ENCODE measurements around the gene COQ5.
"Not testable (repeated sequence)": the region's sequence is repeated elsewhere in the genome, so short reads cannot be mapped to it uniquely, and the experiment has no call there.

Gene COQ5

DNA sequence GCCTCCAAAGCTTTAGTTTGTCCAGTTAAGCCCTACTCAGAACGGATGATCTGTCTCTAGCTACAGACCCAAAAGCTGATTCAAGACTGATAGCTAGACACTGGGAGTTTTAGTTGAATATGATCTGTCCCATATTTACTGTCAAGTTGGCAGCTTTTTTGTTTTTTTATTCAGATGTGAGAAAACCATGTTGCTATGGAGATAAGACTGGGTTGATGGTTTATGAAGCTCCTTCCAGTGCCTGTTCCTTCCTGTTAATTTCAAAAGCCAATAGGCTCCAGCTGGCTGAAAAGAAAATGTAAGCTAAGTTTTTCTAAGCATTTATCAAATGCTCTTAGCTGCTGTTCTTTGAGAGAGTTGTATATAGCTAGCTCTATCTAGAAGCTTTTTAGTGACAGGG, 28.4 kb downstream of the COQ5 start:
- Mint-ChIP-seq H3K4me1 (ENCODE audit: low read depth) (peaks cover 23% of the 10 kb centered on the region), H3K27ac (peak overlapping the region; percentile 2), H3K9me3 (no peaks in the 10 kb centered on the region), H3K36me3 (ENCODE audit: low read depth) (peaks cover 45% of the 10 kb centered on the region), H3K27me3 (ENCODE audit: low read depth) (no peaks in the 10 kb centered on the region), H3K4me3 (no peak overlapping the region)
- no peak for DNase-seq (ENCODE audit: low spot score)

DNA sequence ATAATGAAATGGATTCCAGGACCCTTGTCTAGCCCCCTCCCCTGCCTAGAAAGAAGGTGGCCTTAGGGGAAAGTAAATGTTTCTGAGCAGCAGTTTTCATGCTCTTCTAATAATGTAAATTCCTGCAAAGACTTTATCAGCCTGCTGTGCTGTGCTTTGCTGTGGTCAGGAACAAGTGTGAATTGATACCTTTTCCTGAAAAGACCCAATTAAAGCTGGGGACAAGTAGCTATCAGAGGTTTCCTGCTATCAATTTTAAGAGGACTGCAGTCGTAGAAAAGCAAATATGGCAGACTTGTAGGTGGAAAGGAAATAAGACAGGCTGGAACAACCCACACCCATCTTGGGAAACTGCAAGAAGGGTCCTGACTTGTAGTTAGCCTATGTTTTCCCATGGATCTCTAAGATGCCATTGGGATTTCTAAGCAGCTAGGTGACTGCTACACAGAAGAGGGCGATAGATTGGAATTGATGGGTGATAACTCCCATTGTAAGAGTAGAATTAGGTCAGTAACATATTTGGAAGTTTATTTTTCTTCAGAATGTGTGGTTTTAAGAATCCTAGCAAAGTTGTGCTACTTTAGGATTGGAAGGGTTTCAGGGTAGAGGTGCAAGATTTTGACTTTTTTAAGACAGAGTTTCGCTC, 30.0 kb downstream of the COQ5 start:
- no peak overlapping the region for H3K27ac Mint-ChIP-seq
- H3K4me3 Mint-ChIP-seq = peak overlapping the region; percentile 89
- H3K4me1 Mint-ChIP-seq (ENCODE audit: low read depth) = peaks cover 34% of the 10 kb centered on the region
- H3K36me3 Mint-ChIP-seq (ENCODE audit: low read depth) = peaks cover 41% of the 10 kb centered on the region
- no peaks in the 10 kb centered on the region for H3K9me3 Mint-ChIP-seq
- H3K27me3 Mint-ChIP-seq (ENCODE audit: low read depth) = no peaks in the 10 kb centered on the region
- DNase-seq (ENCODE audit: low spot score) = no peak

DNA sequence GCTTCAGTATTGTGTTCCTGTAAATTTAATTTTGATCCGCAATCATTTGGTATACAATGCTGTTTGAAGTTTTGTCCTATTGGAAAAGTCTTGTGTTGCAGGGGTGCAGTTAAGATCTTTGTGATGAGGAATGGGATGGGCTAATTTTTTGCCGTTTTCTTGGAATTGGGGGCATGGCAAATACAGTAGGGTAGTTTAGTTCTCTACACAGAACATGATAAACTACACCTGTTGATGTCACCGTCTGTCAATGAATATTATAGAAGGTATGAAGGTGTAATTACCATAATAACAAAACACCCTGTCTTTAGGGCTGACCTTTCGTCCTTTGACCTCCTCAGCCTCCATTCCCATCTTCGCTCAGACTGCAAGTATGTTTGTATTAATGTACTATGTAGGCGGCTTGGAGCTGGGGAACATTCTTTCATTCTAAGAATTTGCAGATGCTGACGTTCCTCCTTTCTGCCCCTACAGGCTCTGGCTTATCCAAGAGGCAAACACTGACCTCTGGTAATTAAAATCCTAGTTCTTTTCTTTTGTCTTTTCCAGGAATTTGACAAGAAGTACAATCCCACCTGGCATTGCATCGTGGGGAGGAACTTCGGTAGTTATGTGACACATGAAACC, 31.3 kb downstream of the COQ5 start:
- H3K27me3 Mint-ChIP-seq (ENCODE audit: low read depth) = no peaks in the 10 kb centered on the region
- H3K4me3 Mint-ChIP-seq = peak overlapping the region; percentile 89
- peaks cover 34% of the 10 kb centered on the region for H3K4me1 Mint-ChIP-seq (ENCODE audit: low read depth)
- no peaks in the 10 kb centered on the region for H3K9me3 Mint-ChIP-seq
- no peak for DNase-seq (ENCODE audit: low spot score)
- H3K27ac Mint-ChIP-seq = peak overlapping the region; percentile 38
- peaks cover 32% of the 10 kb centered on the region for H3K36me3 Mint-ChIP-seq (ENCODE audit: low read depth)

DNA sequence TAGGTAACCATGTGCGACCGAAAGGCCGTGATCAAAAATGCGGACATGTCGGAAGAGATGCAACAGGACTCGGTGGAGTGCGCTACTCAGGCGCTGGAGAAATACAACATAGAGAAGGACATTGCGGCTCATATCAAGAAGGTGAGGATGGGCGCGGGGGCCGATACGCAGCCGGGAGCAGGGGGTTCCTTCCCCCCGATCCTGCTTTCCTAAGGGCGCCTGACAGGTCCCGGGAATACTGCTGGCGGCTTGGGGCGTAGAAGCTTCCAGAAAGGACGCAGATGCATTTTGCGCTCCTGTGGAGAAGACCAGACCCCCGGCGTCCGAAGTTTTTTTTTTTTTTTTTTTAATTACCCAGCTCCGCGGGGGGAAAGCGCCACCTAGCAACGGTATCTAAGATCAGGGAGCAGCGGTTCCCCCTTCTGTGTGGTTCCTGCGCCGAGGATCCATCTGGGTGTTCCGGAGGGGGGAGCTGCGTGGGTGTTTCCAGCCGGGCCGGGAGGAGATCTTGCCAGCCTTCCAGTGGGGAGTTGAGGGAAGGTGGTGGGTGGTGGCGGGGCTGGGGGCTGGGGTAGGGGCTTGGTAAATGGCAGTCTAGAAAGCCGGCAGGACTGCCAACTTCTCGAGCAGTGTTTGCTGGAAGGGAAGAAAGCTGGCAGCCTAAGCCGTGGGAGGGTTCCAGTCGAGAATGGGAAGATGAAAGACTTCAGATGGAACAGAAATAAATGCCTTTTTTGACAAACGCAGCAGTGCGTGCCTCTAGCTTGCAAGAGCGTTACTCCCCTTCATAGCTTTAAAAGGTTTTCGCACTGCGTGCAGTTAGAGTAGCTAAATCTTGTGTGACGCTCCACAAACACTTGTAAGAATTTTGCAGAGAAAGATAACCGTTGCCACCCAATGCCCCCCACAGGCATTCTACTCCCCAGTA, 32.3 kb downstream of the COQ5 start:
- Mint-ChIP-seq H3K9me3 (no peaks in the 10 kb centered on the region), H3K27me3 (ENCODE audit: low read depth) (no peaks in the 10 kb centered on the region)

DNA sequence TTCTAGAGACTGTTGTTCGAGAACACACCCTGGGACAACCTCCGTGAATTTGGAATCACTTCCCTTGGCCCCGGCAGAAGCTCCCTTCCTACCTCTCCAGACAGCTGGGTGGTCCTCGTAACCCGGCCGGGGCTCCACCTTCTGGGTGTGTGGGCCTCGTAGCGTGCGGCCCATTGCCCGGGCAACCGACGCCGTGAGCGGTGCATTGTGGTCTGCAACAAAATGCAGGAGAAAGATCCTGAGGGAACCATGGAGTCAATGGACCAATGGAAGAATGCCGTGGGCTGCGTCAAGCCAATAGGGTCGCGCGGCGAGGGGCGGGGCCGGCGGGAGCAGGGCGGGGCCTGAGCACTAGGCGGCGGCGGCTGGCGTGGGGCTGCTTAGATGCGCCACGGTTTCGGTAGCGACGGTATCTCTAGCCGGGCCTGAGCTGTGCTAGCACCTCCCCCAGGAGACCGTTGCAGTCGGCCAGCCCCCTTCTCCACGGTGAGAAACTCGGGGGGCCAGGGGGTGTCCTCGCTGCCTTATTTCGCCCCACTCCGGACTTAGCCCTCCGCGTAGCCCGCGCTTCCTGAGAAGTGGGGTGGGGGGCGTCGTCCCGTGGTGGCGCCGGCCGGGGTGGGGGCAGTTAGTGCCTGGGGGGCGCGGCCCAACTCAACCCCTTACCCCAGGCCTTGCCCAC, 33.1 kb downstream of the COQ5 start, which contains the start of gene DYNLL1:
Gene DYNLL1 (plus strand): TSS at position 383 of the 682 bp plus-strand sequence. CDS start 309 bp downstream, outside the sequence.
- Mint-ChIP-seq H3K4me3 (peak within 1 kb of the TSS; percentile 89), H3K9me3 (no peaks in the 10 kb centered on the region), H3K27ac (peak within 1 kb of the TSS; percentile 86), H3K4me1 (ENCODE audit: low read depth) (peaks cover 34% of the 10 kb centered on the region), H3K36me3 (ENCODE audit: low read depth) (peaks cover 29% of the 10 kb centered on the region), H3K27me3 (ENCODE audit: low read depth) (no peaks in the 10 kb centered on the region)
- peak; percentile 97 for DNase-seq (ENCODE audit: low spot score)

More for the DNA sequence above, 32.3 kb downstream of the COQ5 start:
- Mint-ChIP-seq H3K36me3 (ENCODE audit: low read depth) (peaks cover 29% of the 10 kb centered on the region), H3K4me3 (peak overlapping the region; percentile 89), H3K27ac (peak overlapping the region; percentile 75), H3K4me1 (ENCODE audit: low read depth) (peaks cover 34% of the 10 kb centered on the region)
- peak; percentile 39 for DNase-seq (ENCODE audit: low spot score)

DNA sequence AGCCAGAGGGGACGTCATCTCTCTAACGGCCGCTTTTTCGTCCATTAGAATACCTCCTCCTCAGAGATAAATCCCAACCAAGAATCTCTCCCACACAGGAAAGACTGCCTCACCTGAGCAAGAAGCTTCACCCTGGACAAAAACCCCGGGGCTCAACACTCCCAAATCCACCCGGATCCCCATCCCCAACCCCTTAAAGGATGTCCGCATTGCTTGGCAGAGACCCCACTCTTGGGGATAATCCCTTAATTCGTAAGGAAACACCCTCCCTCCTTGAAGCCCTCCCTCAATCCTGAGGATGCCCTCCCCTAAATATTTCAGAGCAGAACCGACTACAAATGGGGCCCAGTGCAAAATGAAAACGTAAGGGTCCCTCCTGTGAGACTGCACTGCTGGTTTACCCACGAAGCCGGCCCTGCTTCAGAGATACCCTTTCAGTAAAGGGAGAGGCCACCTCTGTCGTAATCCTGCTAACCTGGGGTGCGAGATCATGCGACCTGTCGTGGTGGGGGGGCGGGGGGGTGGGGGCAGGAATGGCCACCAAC, 33.7 kb downstream of the COQ5 start:
- Mint-ChIP-seq H3K27me3 (ENCODE audit: low read depth) (no peaks in the 10 kb centered on the region), H3K36me3 (ENCODE audit: low read depth) (peaks cover 29% of the 10 kb centered on the region), H3K4me1 (ENCODE audit: low read depth) (peaks cover 30% of the 10 kb centered on the region), H3K27ac (peak overlapping the region; percentile 86), H3K9me3 (no peaks in the 10 kb centered on the region), H3K4me3 (peak overlapping the region; percentile 89)
- DNase-seq (ENCODE audit: low spot score) = no peak

DNA sequence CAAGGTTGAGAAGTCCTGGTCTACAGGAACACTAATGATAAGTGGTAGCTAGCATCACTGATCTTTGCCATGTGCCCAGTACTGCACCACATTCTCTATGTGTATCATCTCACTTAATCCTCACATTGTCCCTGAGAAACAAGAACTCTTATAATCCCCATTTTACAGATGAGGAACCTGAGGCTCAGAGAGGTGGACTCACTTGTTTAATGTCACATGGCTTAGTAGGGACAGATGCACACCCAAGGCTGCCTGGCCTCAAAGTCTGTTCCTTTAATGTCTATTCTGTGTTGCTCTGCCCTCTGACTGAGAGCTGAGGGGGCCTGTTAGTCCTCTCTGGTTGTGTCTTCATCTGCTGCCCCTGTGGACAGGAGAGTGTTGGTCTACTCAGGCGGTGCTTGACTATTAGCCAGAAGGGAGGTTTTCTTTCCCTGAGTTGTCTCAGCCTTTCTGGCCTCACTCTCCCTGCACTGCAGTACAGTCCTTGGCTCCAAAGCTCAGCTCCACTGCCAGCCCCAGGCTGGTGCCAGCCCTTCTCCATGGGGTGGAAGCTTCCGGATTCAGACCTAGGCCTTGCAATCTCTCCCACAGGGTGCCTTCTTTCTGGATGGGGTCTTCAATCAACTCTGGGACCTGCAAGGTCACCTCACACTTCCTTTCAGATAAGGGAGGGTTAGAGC, 38.0 kb downstream of the COQ5 start:
- no peak overlapping the region for H3K4me3 Mint-ChIP-seq
- no peaks in the 10 kb centered on the region for H3K9me3 Mint-ChIP-seq
- peaks cover 2% of the 10 kb centered on the region for H3K36me3 Mint-ChIP-seq (ENCODE audit: low read depth)
- H3K27ac Mint-ChIP-seq = no peak overlapping the region
- DNase-seq (ENCODE audit: low spot score) = no peak
- H3K27me3 Mint-ChIP-seq (ENCODE audit: low read depth) = no peaks in the 10 kb centered on the region
- peaks cover 11% of the 10 kb centered on the region for H3K4me1 Mint-ChIP-seq (ENCODE audit: low read depth)

DNA sequence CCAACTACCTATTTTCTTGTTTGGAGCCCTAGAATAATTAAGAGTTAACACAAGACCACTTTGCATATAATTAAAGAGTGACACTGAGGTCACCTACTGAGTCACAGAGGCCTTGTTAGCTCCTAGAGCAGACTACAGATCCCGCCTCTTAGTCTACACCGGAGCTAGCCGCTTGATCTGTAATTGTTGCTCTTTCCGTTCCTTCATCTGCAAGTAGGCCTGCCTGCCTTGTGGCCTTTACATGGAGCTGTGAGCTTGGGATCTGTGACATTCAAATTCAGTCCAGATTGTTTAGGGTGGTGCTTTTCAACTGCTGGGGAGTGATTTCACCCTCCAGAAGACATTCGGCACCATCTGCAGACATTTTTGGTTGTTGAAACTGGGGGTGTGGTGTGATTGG, 38.6 kb downstream of the COQ5 start:
- no peaks in the 10 kb centered on the region for H3K27me3 Mint-ChIP-seq (ENCODE audit: low read depth)
- peaks cover 9% of the 10 kb centered on the region for H3K4me1 Mint-ChIP-seq (ENCODE audit: low read depth)
- no peak for DNase-seq (ENCODE audit: low spot score)
- H3K4me3 Mint-ChIP-seq = no peak overlapping the region
- peaks cover 2% of the 10 kb centered on the region for H3K36me3 Mint-ChIP-seq (ENCODE audit: low read depth)
- H3K27ac Mint-ChIP-seq = no peak overlapping the region
- H3K9me3 Mint-ChIP-seq = no peaks in the 10 kb centered on the region

DNA sequence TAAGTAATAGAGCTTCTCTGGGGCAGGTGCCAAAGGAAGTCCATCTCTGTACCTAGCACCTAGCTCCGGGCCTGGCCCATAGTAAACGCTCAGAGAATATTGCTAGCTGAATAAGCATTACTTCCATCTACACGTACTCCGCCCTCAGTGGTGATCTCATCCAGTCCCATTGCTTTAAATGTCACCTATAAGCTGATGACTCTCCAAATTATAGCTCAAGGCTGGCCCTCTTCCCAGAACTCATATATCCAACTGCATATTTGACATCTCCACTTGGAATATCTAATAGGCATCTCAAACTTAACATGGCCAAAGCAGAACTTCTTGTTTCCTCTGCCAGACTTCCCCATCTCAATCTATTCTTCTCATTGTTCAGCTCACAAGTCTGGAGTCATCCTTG, 39.9 kb downstream of the COQ5 start:
- Mint-ChIP-seq H3K27ac (no peak overlapping the region), H3K4me1 (ENCODE audit: low read depth) (no peaks in the 10 kb centered on the region), H3K27me3 (ENCODE audit: low read depth) (no peaks in the 10 kb centered on the region), H3K36me3 (ENCODE audit: low read depth) (peaks cover 2% of the 10 kb centered on the region), H3K9me3 (no peaks in the 10 kb centered on the region), H3K4me3 (no peak overlapping the region)
- no peak for DNase-seq (ENCODE audit: low spot score)

DNA sequence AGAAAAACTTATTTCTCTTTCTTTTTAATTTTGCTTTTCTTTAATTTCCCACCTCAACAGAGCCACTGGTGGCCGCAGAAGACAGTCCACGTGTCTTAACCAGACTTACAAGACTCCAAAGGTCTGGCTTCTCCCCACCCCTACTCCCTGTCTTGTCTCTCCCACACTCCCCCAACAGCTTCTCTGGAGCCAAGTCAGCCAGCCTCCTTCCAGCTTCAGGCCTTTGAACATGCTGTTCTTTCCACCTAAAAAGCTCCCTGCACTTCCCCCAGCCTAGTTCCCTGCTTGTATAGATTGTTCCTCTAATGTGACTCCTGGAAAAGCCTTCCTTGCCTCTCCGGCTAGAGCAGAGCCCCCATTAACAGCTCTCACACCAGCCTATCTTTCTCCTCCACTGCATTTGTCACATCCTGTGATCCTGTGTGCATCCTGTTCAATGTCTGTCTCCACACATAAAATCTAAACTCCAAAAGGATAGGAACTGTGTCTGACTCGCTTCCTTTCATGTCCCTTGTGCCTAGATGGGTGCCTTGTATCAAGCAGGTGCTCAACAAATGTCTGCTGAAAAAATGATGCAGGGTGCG, 40.8 kb downstream of the COQ5 start:
- Mint-ChIP-seq H3K4me3 (no peak overlapping the region), H3K27ac (no peak overlapping the region)

DNA sequence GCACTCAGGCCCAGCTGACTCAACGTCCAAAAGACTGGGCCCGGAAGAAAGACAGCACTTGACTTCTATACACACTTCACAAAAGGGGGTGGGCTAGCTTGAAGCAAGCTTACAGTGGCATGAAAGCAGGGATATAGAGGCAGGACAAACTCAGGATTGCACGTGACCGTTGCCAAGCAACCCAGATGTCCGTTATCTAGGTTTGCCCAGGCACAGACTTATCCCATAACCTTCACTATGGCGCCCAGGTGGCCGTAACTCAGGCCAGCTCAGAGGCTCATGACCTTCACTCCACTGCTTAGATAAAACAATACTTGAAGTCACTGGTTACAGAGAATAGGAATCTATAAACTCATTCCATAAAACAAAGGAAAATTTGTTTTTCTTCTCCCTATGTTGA, 41.4 kb downstream of the COQ5 start:
- H3K27ac Mint-ChIP-seq; H3K27me3 Mint-ChIP-seq (ENCODE audit: low read depth); DNase-seq (ENCODE audit: low spot score); H3K9me3 Mint-ChIP-seq; H3K36me3 Mint-ChIP-seq (ENCODE audit: low read depth); H3K4me1 Mint-ChIP-seq (ENCODE audit: low read depth); H3K4me3 Mint-ChIP-seq: not testable (repeated sequence)

More for the DNA sequence above, 40.8 kb downstream of the COQ5 start:
- Mint-ChIP-seq H3K27me3 (ENCODE audit: low read depth) (no peaks in the 10 kb centered on the region), H3K9me3 (no peaks in the 10 kb centered on the region), H3K4me1 (ENCODE audit: low read depth) (no peaks in the 10 kb centered on the region), H3K36me3 (ENCODE audit: low read depth) (peaks cover 2% of the 10 kb centered on the region)
- no peak for DNase-seq (ENCODE audit: low spot score)

DNA sequence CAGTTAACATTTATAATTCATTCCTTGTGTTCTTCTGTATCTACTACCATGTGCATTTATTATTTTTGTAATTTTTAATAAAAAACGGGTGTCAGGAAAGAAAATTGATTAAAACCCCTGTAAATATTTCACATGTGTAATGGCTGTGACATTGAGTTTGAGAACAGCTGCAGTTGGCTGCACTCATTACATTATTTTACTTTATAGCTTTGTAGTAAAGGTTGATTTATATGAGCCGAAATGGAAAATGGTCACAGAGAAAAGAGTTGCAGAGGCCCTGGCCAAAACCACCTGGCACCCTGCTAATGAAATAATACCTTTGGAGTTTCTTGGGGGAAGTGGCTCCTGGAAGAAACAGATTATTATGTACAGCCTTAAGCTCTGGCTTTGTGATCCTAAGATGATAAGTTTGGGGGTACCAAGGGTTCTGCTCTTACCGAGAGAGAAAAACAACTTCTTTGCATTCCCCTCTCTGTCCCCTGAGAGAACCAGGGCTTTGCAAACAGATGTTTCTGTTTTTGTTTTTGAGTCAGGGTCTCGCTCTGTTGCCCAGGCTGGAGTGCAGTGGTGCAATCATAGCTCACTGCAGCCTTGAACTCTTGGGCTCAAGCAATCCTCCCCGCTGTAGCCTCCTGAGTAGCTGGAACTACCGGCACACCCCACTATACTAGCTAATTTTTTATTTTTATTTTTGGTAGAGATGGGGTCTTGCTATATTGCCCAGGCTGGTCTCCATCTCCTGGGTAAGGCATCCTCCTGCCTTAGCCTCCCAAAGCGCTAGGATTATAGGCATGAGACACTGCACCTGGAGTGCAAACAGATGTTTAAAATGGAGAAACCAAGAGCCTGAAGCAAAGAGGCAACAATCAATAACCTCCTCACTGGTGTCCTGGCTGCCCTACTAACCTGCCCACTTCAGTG, 42.7 kb downstream of the COQ5 start:
- no peaks in the 10 kb centered on the region for H3K9me3 Mint-ChIP-seq
- no peaks in the 10 kb centered on the region for H3K27me3 Mint-ChIP-seq (ENCODE audit: low read depth)
- H3K4me3 Mint-ChIP-seq = no peak overlapping the region
- H3K4me1 Mint-ChIP-seq (ENCODE audit: low read depth) = no peaks in the 10 kb centered on the region
- H3K36me3 Mint-ChIP-seq (ENCODE audit: low read depth) = peaks cover 2% of the 10 kb centered on the region
- no peak for DNase-seq (ENCODE audit: low spot score)
- H3K27ac Mint-ChIP-seq = no peak overlapping the region
